HG02840 (cell line): Measurements from ENCODE around the gene UTP25.

Source experiments
- ATAC-seq: cut with Tn5 transposase; IDR thresholded peaks from one replicate; pipeline ENCODE4 v1.9.1; 2021; ENCODE audit warnings: mild to moderate bottlenecking, moderate library complexity, moderate number of reproducible peaks; ENCODE audit not compliant: unreplicated experiment, low FRiP score

UTP25 gene

GRCh38 chr1:209838537-209838936 lies 10.8 kb downstream of the UTP25 start:
- no peak for ATAC-seq

DNA sequence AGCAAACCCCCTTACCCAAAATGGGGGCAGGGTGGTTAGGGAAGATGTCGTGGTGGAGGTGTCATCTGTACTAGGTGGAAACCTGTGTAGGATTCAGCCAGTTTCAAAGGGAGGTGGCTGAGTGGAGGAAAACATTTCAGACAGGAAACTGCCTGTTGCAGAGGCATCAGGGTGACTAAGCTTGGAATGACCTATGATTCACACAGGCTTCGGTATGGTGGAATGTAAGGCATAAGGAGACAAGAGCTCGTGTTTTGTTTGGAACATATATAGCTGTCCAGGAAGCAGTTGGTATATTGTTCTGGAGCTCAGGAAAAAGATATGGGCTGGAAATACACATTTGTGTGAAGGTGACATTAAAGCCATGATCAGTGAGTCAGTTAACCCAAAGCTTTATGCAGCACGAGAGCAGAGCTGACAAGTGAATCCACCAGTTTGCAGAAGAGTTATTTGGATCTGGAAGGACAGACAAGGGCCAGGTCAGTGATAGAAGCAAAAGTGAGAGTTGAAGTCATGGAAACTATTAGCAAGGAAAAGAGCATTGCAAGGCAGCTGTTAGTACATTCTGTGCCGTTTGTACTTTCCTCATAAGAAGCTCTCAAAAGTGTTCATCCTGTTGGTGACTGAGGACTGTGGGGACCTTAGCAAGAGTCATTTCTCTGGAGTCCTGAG lies 12.2 kb downstream of the UTP25 start:
- ATAC-seq: no peak

- ATAC-seq: no peak
These were observed 12.8 kb downstream of the UTP25 start for GRCh38 chr1:209840611-209841010.

GRCh38 chr1:209844695-209845407 lies 17.1 kb downstream of the UTP25 start:
- ATAC-seq: no peak

GRCh38 chr1:209845408-209845725 lies 17.6 kb downstream of the UTP25 start:
- ATAC-seq: no peak

DNA sequence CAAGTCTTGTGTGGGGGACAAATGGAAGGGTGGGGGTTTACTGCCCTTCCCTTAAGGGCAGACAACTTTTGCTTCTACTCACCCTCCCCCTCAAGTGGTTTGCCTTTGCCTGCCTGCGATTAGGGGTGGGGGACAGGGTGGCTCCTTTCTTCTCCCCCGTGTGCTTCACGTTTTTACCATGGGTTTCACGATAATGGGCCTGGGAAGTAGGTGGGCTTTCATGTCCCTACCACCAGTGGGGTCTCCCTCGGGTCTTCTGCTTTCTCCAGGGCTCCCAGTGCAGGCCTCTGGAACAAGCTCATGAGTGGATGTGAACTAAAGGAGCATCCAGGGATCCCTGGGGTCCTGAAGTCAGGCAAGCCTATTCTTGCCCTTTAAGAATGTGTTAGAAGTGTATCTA lies 21.6 kb downstream of the UTP25 start:
- ATAC-seq: no peak

- ATAC-seq: peak; percentile 68
These were observed 22.7 kb downstream of the UTP25 start for GRCh38 chr1:209850342-209850979.

- no peak for ATAC-seq
These were observed 25.9 kb downstream of the UTP25 start for GRCh38 chr1:209853676-209854075.

GRCh38 chr1:209854196-209854595 lies 26.4 kb downstream of the UTP25 start:
- ATAC-seq: no peak

- no peak for ATAC-seq
These were observed 27.2 kb downstream of the UTP25 start for GRCh38 chr1:209855006-209855405.

DNA sequence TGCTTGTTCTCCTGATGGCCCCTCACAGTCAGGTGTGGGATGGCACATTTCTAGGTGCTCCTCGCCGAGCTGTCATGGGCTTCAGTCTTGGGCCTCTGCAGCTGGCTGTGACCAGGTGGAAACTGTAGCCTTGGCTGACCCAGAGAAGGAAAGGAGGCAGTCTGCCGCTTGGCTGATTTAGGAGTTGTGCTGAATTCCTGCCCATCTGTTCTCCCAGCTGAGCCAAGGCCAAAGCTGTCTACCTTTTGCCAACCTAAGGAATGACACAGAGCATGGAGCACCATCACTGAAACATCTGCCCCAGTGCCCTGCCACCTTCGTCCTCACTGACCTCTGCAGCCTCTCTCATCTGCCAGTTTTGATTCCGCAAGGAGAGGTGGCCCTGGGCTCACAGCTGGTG lies 27.9 kb downstream of the UTP25 start:
- ATAC-seq: no peak

- ATAC-seq: no peak
These were observed 30.9 kb downstream of the UTP25 start for GRCh38 chr1:209858561-209859103.

GRCh38 chr1:209860293-209860881 lies 32.6 kb downstream of the UTP25 start:
- peak; percentile 71 for ATAC-seq

DNA sequence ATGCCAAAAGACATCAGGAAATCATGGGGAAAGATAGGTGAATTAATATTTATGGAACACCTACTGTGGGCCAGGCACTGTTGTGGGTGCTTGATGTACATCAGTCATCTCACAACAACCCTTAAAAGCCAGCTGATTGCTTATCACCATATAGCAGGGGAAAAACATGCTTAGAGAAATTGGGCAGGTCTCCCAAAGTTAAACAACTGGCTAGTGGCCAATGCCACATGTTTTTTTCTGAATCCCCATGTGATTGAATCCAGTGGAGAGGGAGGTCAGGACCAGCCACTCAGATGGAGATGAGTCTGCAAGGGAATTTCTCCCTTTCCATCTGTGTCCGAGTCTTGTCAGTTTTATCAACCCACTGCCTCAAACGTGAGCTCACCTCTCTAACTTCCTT lies 33.5 kb downstream of the UTP25 start:
- no peak for ATAC-seq

DNA sequence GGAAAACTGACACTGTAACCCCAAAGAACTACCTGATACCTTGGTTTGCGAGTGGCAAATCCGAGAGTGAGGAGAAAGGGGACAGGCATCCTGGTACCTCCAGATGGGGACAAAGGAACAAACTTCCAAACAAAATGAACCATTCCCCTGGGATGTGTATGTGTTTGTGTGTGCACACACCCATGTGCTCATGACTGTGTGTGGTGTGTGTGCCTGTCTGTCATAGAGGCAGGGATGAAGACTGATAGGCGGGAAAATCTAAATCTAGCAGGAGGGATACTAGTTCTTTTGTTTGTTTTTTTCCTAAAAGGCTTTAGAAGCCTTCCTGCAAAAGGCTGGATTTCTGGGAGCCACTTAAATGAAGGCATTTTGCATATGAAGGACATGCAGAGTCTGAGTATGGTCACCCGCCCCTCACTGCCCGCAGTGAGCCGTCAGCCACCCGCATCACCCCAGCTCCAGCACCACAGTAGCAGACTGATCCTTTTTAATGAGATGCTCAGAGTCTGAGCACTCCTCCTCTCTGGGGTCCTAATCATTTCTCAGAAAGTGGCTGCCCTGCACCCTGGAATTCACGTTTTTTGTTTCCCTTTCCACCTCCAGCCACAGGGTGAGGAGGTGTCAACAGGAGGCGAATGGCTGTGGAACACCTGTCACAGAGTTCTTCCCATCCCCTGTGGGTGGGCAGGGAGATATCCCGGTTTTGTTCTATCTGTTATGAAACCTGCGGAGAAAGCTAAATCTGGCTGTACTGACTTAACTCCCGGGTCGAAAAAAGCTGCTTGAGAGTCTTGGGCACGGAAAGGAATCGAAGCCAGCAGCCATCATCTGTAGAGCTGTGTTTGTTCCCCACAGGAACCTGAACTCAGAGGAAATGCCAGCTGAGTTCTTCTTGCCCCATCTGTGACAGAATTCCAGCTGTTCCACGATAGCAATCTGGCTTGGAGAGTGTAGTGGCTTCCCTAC lies 34.9 kb downstream of the UTP25 start:
- no peak for ATAC-seq

- no peak for ATAC-seq
These were observed 36.2 kb downstream of the UTP25 start for GRCh38 chr1:209863766-209864485.

- ATAC-seq: no peak
These were observed 38.4 kb downstream of the UTP25 start for GRCh38 chr1:209866201-209866600.

DNA sequence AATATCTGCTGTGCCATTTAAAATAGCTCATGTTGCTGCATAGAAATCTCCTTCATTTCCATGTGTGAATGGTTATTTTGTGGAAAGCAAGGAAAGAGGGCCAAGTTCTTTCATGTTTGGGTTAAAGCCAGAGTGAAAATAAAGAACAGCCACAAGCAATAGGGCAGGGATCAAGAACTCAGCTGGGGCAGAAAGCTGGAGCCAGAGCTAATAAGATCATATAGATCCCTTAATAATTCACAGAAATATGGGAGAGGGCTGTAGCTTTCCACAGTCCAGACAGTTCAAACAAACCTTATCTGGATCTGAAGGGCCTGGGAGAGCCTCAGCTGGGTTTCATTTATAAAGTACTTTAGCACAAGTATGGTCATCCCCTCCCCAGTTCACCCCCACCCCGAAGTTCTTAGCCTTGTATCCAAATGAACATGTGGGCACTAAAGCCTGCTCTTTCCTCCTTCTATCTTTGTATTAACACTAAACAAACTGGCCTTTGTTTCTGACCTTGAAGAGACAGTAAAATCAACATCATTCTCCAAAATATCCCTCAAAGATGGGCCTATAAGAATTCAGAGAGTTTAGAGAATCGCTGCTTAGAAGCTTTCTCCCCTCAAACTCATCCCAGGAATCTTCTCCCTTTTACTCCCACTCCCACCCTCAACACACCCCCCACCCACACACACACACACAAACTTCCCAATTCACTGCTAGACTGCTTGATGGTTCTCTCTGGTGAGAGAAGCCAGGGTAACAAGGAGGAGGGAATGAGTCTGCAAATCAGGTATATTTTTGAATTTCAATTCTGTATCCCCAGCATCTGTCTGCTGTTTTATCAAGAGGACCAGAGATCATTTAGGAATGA lies 41.7 kb downstream of the UTP25 start:
- ATAC-seq: no peak
